SK-N-SH treated with all-trans-retinoic acid at 6 μM for 48 hours (cell line): ENCODE data around the gene ZSCAN31.

Experiments used
- ARNTL ChIP-seq: fragments of 450-650 bp; formaldehyde crosslinking; IDR thresholded peaks from 2 replicates; pipeline ENCODE4 v1.5.0; 2020; ENCODE audit warnings: low read depth, mild to moderate bottlenecking, moderate library complexity, borderline replicate concordance
- CSRNP3 ChIP-seq: fragments of 250-450 bp; sonication (Bioruptor Pico); IDR thresholded peaks from 2 replicates; pipeline ENCODE4 v1.5.1; 2021; ENCODE audit warnings: mild to moderate bottlenecking, moderate library complexity
- TOX ChIP-seq: fragments of 250-450 bp; sonication (Bioruptor Pico); IDR thresholded peaks from 2 replicates; pipeline ENCODE4 v1.8.0; 2021; ENCODE audit warnings: mild to moderate bottlenecking, moderate library complexity, borderline replicate concordance
- ZFP3 ChIP-seq: fragments of 250-450 bp; sonication (Bioruptor Pico); IDR thresholded peaks from 2 replicates; pipeline ENCODE4 v1.5.0; 2020; ENCODE audit warnings: mild to moderate bottlenecking, moderate library complexity
- ZFP30 ChIP-seq: fragments of 450-650 bp; formaldehyde crosslinking; IDR thresholded peaks from 2 replicates; pipeline ENCODE4 v1.5.0; 2022; ENCODE audit warnings: mild to moderate bottlenecking, moderate library complexity
- ZNF565 ChIP-seq: fragments of 450-650 bp; formaldehyde crosslinking; conservative IDR thresholded peaks from 2 replicates; pipeline ENCODE4 v1.5.0; 2020; ENCODE audit warnings: low read depth, mild to moderate bottlenecking, moderate library complexity

- no peak for TF ChIP-seq ZNF565
- no peak for TF ChIP-seq CSRNP3
- no peak for TF ChIP-seq ZFP30 (CRISPR knock-in tag)
- TF ChIP-seq ARNTL, result no peak
- no peak for TF ChIP-seq TOX (CRISPR knock-in tag)
- no peak for TF ChIP-seq ZFP3
Observed at GRCh38 chr6:28373925-28374324, 38.0 kb upstream of the ZSCAN31 start.
